Thyroid gland (tissue), 4 donors: Measurements from ENCODE around the gene NDUFAF8.

Experiments used
- POLR2A ChIP-seq, 2 donors: fragments of 450-650 bp; IDR thresholded peaks; one replicate each; pipeline ENCODE4 v1.6.1; 2017; ENCODE audit warnings: antibody characterized with exemption in 2 of 2, mild to moderate bottlenecking in 2 of 2, moderate library complexity in 1 of 2
- TF ChIP-seq, protein P1 (sequence below), 6 experiments: fragments of 200-600 bp in 3 of 6; fragments of 450-650 bp in 3 of 6; sonication (generic) in 3 of 6; IDR thresholded peaks; one replicate each; pipeline ENCODE4 v1.5.1; 2016 to 2019; ENCODE audit warnings: antibody characterized with exemption in 6 of 6, mild to moderate bottlenecking in 2 of 6, inconsistent platforms in 1 of 6, moderate library complexity in 1 of 6

DNA sequence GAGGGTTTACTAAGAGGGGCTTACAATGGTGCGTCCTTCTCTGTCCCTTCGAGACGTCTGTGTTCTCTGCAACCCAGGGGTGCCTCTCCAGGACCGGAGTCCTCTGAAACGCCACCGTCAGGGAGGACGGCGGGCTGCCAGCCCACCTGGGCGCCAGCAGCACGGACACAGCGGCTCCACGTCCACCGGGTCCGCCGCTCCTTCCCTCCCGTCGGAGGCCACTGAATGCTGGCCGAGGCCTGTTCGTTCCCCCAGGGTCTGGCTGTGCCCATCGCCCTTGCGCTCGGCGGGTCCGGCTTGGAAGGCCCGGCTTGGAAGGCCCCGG, 666 bp upstream of the NDUFAF8 start:
- TF ChIP-seq POLR2A (IDR thresholded peaks at IDR 0.05): no peak
- TF ChIP-seq, protein P1, sequence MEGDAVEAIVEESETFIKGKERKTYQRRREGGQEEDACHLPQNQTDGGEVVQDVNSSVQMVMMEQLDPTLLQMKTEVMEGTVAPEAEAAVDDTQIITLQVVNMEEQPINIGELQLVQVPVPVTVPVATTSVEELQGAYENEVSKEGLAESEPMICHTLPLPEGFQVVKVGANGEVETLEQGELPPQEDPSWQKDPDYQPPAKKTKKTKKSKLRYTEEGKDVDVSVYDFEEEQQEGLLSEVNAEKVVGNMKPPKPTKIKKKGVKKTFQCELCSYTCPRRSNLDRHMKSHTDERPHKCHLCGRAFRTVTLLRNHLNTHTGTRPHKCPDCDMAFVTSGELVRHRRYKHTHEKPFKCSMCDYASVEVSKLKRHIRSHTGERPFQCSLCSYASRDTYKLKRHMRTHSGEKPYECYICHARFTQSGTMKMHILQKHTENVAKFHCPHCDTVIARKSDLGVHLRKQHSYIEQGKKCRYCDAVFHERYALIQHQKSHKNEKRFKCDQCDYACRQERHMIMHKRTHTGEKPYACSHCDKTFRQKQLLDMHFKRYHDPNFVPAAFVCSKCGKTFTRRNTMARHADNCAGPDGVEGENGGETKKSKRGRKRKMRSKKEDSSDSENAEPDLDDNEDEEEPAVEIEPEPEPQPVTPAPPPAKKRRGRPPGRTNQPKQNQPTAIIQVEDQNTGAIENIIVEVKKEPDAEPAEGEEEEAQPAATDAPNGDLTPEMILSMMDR (IDR thresholded peaks at IDR 0.05): no peak
